GM18861 (cell line): ENCODE data around the gene IFNLR1.

ENCODE experiments used
- ATAC-seq: cut with Tn5 transposase; IDR thresholded peaks from one replicate; pipeline ENCODE4 v1.9.1; 2021; ENCODE audit not compliant: unreplicated experiment

IFNLR1 gene

GRCh38 chr1:24206083-24206464, 19.0 kb upstream of the IFNLR1 start:
- ATAC-seq: no peak

- ATAC-seq: no peak
Observed at GRCh38 chr1:24205345-24206082, 18.4 kb upstream of the IFNLR1 start.

- ATAC-seq: no peak
Observed at GRCh38 chr1:24204116-24204515, 17.0 kb upstream of the IFNLR1 start.

DNA sequence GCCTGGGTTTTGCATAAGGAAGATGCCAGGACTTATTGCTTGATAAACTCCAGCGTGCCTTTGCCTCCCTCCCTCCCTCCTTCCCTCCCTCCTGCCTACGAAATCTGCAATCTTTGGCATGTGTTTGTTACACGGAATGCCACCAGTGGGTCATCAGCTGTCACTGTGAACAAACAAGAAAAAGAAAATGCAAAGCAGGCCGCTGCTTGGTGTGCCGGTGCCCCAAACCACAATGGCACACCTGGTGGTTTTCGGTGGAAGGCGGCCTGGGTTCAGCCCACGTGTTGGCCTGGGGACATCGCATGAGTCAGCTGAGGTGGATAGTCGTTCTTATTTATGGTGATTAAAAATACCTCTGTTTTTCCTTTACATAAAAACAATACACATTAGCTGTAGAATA, 16.3 kb upstream of the IFNLR1 start:
- peak; percentile 45 for ATAC-seq

DNA sequence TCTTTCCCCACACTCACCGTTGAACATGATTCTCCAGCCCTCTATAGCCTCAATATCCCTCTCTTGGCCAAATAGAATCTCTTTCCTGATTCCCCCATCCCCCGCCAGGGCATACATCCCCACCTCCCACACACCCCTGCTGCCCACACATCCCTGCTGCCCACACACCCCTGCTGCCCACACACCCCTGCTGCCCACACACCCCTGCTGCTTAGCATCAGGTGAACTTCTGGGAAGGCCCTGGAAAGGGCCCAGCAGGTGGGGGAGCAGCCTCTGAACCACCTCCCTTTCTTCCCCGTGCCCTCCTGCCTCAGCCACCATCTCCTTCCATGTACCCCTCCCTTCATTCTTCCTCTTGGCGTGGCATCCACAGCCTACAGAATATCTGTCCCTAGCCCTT, 15.9 kb upstream of the IFNLR1 start:
- no peak for ATAC-seq

DNA sequence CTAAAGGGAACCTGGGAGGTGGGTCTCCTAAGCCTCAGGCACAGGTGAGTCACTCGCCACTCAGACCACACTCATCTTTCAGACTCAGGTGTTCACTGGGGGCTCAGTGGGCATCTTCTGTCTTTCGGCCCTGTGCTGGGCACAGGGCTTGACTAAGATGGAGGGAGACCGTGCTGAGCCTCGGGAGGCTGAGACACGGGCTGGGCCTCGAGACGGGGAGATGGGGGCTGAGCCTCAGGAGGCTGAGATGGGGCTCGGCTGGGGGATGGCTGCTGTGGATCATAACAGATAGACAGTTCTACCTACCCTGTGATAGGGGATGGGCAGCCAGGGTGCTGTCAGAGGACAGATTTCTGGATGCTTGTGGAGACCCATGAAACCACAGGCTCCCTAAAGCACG, 15.5 kb upstream of the IFNLR1 start:
- no peak for ATAC-seq

- no peak for ATAC-seq
Observed at GRCh38 chr1:24201941-24202440, 14.9 kb upstream of the IFNLR1 start.

GRCh38 chr1:24199291-24199900, 12.3 kb upstream of the IFNLR1 start:
- no peak for ATAC-seq

DNA sequence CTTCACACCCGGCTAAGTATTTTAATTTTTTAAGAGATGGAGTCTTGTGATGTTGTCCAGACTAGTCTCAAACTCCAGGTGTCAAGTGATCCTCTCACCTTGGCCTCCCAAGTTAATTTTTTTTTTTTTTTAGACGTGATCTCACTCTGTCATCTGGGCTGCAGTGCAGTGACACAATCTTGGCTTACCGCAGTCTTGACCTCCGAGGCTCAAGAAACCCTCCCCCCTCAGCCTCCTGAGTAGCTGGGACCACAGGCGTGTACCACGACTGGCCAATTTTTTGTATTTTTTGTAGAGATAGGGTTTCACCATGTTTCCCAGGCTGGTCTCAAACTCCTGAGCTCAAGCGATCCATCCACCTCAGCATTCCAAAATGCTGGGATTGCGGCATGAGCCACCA, 11.7 kb upstream of the IFNLR1 start:
- no peak for ATAC-seq

- no peak for ATAC-seq
Observed at GRCh38 chr1:24195874-24196273, 8.8 kb upstream of the IFNLR1 start.

GRCh38 chr1:24195136-24195535, 8.0 kb upstream of the IFNLR1 start:
- ATAC-seq: no peak

DNA sequence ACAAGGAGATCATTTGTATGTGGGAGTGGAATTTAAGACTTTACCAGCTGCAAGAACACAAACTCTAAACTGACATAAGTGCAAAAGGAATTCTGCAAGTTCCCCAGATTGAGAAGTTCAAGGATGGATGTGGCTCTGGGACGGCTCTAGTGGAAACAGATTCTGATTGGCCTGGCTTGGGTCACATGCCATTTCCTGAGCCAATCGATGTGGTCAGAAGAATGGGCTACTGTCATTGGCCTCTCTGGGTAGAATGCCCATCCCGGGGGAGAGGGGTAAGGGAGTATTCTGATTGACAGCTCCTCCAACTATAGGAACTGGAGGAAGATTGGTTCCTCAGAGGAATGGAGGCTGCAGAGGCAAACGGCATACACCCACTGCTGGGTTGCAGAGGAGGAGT, 6.0 kb upstream of the IFNLR1 start:
- ATAC-seq: no peak

GRCh38 chr1:24191860-24192259, 4.8 kb upstream of the IFNLR1 start:
- peak; percentile 35 for ATAC-seq

GRCh38 chr1:24190983-24191461, 3.9 kb upstream of the IFNLR1 start:
- ATAC-seq: no peak

DNA sequence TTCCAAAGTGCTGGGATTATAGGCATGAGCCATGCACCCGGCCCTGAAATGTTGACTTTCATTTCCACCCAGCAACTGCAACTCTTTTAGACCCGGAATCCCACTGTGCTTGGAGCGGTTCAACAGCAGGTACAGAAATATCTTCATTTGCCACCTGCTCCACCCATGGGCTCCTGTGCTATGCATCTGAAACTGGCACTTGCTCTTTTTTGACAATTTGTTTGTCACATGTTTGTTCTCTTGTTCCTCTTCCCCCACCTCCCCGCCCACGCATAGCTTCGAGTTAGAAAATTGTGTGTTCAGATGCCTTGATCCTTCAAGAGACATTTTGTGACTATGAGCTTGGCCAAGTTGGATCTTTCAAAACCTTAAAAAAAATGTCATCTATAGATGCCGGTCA, 2.4 kb upstream of the IFNLR1 start:
- ATAC-seq: no peak

DNA sequence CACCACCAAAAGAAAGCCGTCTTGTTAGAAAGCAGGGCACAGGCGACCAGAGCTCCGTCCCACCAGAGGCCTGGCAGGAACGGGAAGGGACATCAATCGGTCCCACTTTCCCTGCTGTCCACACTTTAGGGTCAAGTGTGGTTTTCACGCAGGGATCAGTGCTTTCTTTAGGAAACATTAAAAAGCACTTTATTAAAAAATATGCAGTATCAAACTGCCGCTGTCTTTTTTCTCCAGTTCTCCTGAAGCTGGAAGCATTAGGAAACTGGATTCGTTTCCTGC, 437 bp downstream of the IFNLR1 start:
- ATAC-seq: no peak

DNA sequence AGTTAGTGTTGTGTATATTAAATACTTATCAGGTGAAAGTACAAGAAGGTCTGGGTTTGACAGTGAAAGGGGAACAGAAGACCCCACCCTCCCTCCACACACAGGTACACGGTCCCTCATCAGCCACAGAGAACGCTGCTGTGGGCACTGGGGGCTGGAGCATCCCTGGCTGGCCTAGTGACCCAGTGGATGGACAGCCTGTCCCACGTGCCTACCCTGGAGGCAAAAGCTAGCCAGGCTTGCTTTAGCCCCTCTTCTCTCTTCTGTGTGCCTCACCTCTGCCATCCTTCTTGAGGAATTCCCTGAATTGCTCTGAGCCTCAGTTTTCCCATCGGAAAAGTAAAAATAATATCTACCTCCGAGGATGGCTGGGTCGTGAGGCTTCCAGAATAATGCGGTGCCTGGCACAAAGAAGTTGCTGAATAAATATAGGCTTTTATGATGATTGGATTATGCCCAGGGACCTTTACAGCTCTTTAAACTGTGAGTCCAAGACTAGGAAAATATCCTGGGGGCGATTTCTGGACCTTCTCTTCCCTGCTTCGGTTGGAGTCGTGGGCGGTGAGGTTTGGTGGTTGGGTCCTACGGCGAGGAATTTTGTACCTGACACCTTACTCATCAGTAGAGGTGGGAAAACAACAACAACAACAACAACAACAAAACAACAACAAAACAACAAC, 918 bp downstream of the IFNLR1 start:
- no peak for ATAC-seq

GRCh38 chr1:24185076-24185475, 2.0 kb downstream of the IFNLR1 start:
- ATAC-seq: no peak

- ATAC-seq: no peak
Observed at GRCh38 chr1:24182061-24182460, 5.0 kb downstream of the IFNLR1 start.

DNA sequence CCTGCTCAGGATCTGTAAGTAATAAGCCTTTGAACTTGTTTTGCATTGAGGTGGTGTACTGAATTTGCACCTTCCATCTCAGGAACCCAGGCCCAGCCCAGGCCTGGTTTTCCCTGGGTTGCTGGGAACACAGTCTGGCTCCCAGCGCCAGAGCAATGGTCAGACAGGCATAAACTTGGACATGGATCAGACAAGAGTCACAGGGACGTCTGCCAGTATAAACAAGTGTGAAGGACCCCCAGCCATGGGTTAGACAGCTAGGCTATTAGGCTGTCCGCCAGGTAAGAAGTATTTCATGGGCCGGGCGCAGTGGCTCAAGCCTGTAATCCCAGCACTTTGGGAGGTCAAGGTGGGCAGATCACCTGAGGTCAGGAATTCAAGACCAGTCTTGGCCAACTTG, 5.5 kb downstream of the IFNLR1 start:
- no peak for ATAC-seq

GRCh38 chr1:24180676-24181075, 6.4 kb downstream of the IFNLR1 start:
- ATAC-seq: no peak

DNA sequence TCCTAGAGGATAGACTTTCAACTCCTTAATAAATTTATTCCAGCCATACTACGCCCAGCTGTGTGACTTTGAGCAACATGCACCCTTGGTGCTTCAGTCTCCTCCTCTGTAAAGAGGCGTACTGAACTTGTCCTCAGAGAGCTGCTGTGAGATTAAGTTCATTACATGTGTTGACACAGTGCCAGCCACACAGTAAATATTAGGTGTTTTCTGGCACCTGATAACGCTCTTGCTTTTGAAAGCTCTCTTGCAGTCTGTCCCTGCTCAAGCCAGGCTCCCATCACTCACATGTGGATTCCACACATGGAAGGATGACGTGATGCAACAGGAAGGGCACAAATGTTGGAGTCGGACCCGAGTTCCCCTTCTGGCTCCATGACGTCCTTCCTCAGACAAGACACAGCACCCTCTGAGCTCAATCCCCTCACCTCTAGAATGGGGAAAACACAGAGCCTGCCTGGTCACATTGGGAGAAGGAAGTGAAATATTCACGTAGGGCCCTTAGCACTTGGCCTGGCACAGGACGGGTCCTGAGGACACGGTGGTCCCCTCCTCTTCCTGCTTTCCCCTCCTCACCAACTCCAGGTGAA, 7.7 kb downstream of the IFNLR1 start:
- ATAC-seq: no peak
